ENCODE measurements around the gene UBE2U. TPM values are rescaled to one million over a fixed set of nuclear protein-coding genes. Genes with fewer than 3 reads are reported as not detected.
"Not testable (repeated sequence)": the region's sequence is repeated elsewhere in the genome, so short reads cannot be mapped to it uniquely, and the experiment has no call there.

Gene UBE2U
- total and polyA plus RNA-seq, 10 of the 15 experiments (the other 5 are each of a cell fraction or from before 2014, with no cell fraction given) = not detected

DNA sequence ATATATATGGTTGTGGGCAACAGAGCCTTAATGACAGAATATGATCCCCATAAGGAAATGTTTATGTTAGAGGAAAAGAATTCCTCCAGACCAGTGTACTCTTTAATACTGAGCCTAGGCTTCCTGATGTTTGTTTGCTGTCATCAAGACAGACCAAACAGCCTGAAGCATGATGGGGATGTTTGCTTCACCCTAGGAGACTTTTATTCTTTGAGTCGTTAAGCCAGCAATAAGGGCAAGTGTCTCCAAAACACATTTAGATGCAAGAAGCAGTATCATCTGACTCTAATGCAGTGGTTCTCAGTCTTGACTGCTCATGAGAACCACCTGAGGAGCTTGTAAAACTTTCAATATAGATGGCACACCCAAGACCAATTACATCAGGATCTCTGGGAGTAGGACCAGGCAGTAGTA is 33.1 kb downstream of the UBE2U start:
- 5% methylated on average over 1 of the region's 1 CpG for WGBS (ENCODE audit: insufficient coverage, insufficient replicate concordance, low lambda C conversion rate, missing lambda C conversion rate)
- no peaks in the 10 kb centered on the region for H3K79me2 ChIP-seq (ENCODE audit: control insufficient read depth, insufficient read depth, low read length)
- in situ Hi-C loops (cut with MboI) = no loop called here
- ChIA-PET RAD21 (ENCODE audit: unreplicated experiment) (no interaction called here), CTCF (interaction anchor here (1.4 to 1.9 kb wide), 2 partner anchors 12 to 545 kb away, joined by 3 to 5 read pairs; no protein-coding TSS in a partner anchor), POLR2A (no interaction called here), SMC1A (ENCODE audit: uncharacterized antibody, unreplicated experiment) (interaction anchor here (1.0 kb wide), 1 partner anchor 9 kb away, joined by 4 read pairs; no protein-coding TSS in a partner anchor)
- H3K36me3 ChIP-seq (ENCODE audit: control insufficient read depth in 2 of 2, insufficient read depth in 2 of 2, low read length in 1 of 2) = no peaks in the 10 kb centered on the region
- no peak overlapping the region for H2AFZ ChIP-seq (ENCODE audit: control insufficient read depth, low read depth, low read length)
- H4K20me1 ChIP-seq (ENCODE audit: control insufficient read depth, insufficient read depth) = no peaks in the 10 kb centered on the region
- no peaks in the 10 kb centered on the region; a peak in 1 of 4 replicates for H3K27me3 ChIP-seq (replicated peaks in 1 of 2; ENCODE audit: control insufficient read depth in 2 of 2, insufficient read depth in 2 of 2, low read length in 1 of 2)
- H3K4me2 ChIP-seq (ENCODE audit: control insufficient read depth, insufficient read depth) = no peak overlapping the region
- DNase-seq (ENCODE audit: low read depth, low spot score) = no peak
- no peaks in the 10 kb centered on the region for H3K4me1 ChIP-seq (ENCODE audit: control insufficient read depth, insufficient read depth, low read length)
- H3K27ac ChIP-seq (ENCODE audit: control insufficient read depth, insufficient read depth) = no peak overlapping the region
- intact Hi-C loops (cut with micrococcal nuclease; ENCODE audit: unreplicated experiment) = no loop called here
- H3K9ac ChIP-seq (ENCODE audit: control insufficient read depth, insufficient read depth, low read length) = no peak overlapping the region
- no peak overlapping the region for H3K4me3 ChIP-seq
- FAIRE-seq = no peak
- no TSS peak for BruUV-seq (replicated peaks)
- TF ChIP-seq, protein P1, sequence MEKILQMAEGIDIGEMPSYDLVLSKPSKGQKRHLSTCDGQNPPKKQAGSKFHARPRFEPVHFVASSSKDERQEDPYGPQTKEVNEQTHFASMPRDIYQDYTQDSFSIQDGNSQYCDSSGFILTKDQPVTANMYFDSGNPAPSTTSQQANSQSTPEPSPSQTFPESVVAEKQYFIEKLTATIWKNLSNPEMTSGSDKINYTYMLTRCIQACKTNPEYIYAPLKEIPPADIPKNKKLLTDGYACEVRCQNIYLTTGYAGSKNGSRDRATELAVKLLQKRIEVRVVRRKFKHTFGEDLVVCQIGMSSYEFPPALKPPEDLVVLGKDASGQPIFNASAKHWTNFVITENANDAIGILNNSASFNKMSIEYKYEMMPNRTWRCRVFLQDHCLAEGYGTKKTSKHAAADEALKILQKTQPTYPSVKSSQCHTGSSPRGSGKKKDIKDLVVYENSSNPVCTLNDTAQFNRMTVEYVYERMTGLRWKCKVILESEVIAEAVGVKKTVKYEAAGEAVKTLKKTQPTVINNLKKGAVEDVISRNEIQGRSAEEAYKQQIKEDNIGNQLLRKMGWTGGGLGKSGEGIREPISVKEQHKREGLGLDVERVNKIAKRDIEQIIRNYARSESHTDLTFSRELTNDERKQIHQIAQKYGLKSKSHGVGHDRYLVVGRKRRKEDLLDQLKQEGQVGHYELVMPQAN (conservative IDR thresholded peaks at IDR 0.05) = no peak
- no peak for ATAC-seq
- no peaks in the 10 kb centered on the region for H3K9me3 ChIP-seq (replicated peaks; ENCODE audit: control insufficient read depth, insufficient read depth, low read length)

DNA sequence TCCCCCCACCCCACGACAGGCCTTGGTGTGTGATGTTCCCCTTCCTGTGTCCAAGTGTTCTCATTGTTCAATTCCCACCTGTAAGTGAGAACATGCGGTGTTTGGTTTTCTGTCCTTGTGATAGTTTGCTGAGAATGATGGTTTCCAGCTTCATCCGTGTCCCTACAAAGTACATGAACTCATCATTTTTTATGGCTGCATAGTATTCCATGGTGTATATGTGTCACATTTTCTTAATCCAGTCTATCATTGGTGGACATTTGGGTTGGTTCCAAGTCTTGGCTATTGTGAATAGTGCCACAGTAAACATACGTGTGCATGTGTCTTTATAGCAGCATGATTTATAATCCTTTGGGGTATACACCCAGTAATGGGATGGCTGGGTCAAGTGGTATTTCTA is 36.1 kb downstream of the UBE2U start:
- SMC1A ChIA-PET (ENCODE audit: uncharacterized antibody, unreplicated experiment) = interaction anchor here (1.5 to 3.4 kb wide), 2 partner anchors 20 to 102 kb away, joined by 3 to 32 read pairs; no protein-coding TSS in a partner anchor
- WGBS (ENCODE audit: insufficient coverage, insufficient replicate concordance, low lambda C conversion rate, missing lambda C conversion rate) = 72% methylated on average over 3 of the region's 4 CpGs
- H3K36me3 ChIP-seq (ENCODE audit: control insufficient read depth in 2 of 2, insufficient read depth in 2 of 2, low read length in 1 of 2); intact Hi-C loops (cut with micrococcal nuclease; ENCODE audit: unreplicated experiment); H4K20me1 ChIP-seq (ENCODE audit: control insufficient read depth, insufficient read depth); POLR2A ChIA-PET; DNase-seq (ENCODE audit: low read depth, low spot score); H2AFZ ChIP-seq (ENCODE audit: control insufficient read depth, low read depth, low read length); BruUV-seq (replicated peaks); H3K4me3 ChIP-seq; H3K27ac ChIP-seq (ENCODE audit: control insufficient read depth, insufficient read depth); ATAC-seq; H3K27me3 ChIP-seq (replicated peaks in 1 of 2; ENCODE audit: control insufficient read depth in 2 of 2, insufficient read depth in 2 of 2, low read length in 1 of 2); H3K79me2 ChIP-seq (ENCODE audit: control insufficient read depth, insufficient read depth, low read length); H3K9ac ChIP-seq (ENCODE audit: control insufficient read depth, insufficient read depth, low read length); H3K4me1 ChIP-seq (ENCODE audit: control insufficient read depth, insufficient read depth, low read length); FAIRE-seq; in situ Hi-C loops (cut with MboI); H3K4me2 ChIP-seq (ENCODE audit: control insufficient read depth, insufficient read depth); H3K9me3 ChIP-seq (replicated peaks; ENCODE audit: control insufficient read depth, insufficient read depth, low read length): not testable (repeated sequence)
- RAD21 ChIA-PET (ENCODE audit: unreplicated experiment) = interaction anchor here (1.0 to 1.7 kb wide), 3 partner anchors 102 to 565 kb away, joined by 3 to 7 read pairs (median 3); no protein-coding TSS in a partner anchor
- CTCF ChIA-PET = interaction anchor here (1.1 to 6.0 kb wide), 3 partner anchors 21 to 548 kb away, joined by 3 to 51 read pairs (median 3); no protein-coding TSS in a partner anchor

Data from GM12878 (cell line).